ENCODE measurements around the gene APC.

GRCh38 chr5:112709416-112709815 lies 28.3 kb upstream of the APC start:
- no peak for TF ChIP-seq CTCF (IDR thresholded peaks at IDR 0.05; ENCODE audit: insufficient read depth, low read length)
- TF ChIP-seq POLR2AphosphoS5 (IDR thresholded peaks at IDR 0.05; ENCODE audit: low read depth) = no peak

All from HL-60 (cell line).